ENCODE data around the gene SORL1.
A peak's percentile ranks its signal among the peaks of the same experiment; 100 is the strongest.
"Not testable (repeated sequence)": the region's sequence is repeated elsewhere in the genome, so short reads cannot be mapped to it uniquely, and the experiment has no call there.

The SORL1 gene

GRCh38 chr11:121625777-121626506 is 173.8 kb downstream of the SORL1 start:
- no peaks in the 10 kb centered on the region for H3K4me1 Mint-ChIP-seq
- H3K36me3 Mint-ChIP-seq = peaks cover 96% of the 10 kb centered on the region
- H3K27ac Mint-ChIP-seq = peak overlapping the region; percentile 60
- DNase-seq (ENCODE audit: low spot score in 2 of 2) = no peak
- H3K4me3 Mint-ChIP-seq = no peak overlapping the region
- ATAC-seq = no peak
- no peaks in the 10 kb centered on the region for H3K9me3 Mint-ChIP-seq

- Mint-ChIP-seq H3K4me3 (no peak overlapping the region), H3K9me3 (no peaks in the 10 kb centered on the region), H3K36me3 (peaks cover 96% of the 10 kb centered on the region), H3K4me1 (no peaks in the 10 kb centered on the region), H3K27ac (peak overlapping the region; percentile 60)
- DNase-seq (ENCODE audit: low spot score in 2 of 2) (no peak), ATAC-seq (no peak)
Measured at GRCh38 chr11:121626507-121626875, 174.4 kb downstream of the SORL1 start.

DNA sequence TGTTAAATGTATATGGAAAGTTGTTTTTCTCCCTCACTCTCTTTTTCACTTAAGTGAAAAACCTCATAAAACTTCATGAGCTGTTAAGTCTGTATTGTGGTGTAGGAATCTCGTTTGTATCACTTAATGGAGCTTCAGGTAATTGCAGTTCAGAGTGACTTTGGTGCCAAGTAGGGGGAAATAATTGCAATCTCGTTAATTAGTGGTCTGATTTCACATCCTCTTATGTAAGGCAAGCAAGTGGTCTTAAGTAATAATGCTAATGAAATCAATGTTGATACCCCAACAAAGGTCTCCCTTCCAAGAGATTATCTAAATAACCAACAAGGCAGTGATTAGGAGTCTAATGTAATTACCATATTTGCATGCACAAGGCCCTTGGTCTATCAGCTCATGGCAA is 174.9 kb downstream of the SORL1 start:
- DNase-seq (ENCODE audit: low spot score in 2 of 2) (no peak), ATAC-seq (no peak)
- Mint-ChIP-seq H3K4me3 (no peak overlapping the region), H3K27ac (peak overlapping the region; percentile 60), H3K9me3 (no peaks in the 10 kb centered on the region), H3K4me1 (no peaks in the 10 kb centered on the region), H3K36me3 (peaks cover 96% of the 10 kb centered on the region)

DNA sequence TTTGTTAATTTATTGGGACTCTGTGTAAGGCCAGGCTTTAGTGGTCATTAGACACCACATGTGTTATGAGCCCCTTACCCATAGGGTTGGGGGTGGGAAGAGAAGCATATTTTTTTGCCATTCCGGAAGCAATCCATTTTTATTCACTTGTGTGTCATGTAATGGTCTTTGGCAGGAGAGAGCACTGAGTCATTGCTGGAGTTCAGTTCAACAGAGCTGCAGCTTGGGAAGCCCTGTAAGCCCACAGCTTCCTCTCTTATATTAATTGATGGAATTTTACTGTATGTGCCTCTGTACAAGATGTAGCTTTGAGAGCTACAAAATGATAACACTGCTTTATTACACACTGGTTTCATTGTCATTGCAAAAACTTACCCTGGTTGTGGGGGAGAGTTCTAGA is 177.9 kb downstream of the SORL1 start:
- H3K9me3 Mint-ChIP-seq = no peaks in the 10 kb centered on the region
- peaks cover 85% of the 10 kb centered on the region for H3K36me3 Mint-ChIP-seq
- no peak overlapping the region for H3K4me3 Mint-ChIP-seq
- ATAC-seq = no peak
- peak overlapping the region; percentile 15 for H3K27ac Mint-ChIP-seq
- DNase-seq (ENCODE audit: low spot score in 2 of 2) = no peak
- H3K4me1 Mint-ChIP-seq = no peaks in the 10 kb centered on the region

GRCh38 chr11:121631456-121631855 is 179.3 kb downstream of the SORL1 start:
- DNase-seq (ENCODE audit: low spot score in 2 of 2) = no peak
- Mint-ChIP-seq H3K4me1 (no peaks in the 10 kb centered on the region), H3K36me3 (peaks cover 70% of the 10 kb centered on the region), H3K9me3 (no peaks in the 10 kb centered on the region), H3K27ac (no peak overlapping the region), H3K4me3 (no peak overlapping the region)
- ATAC-seq = no peak

- no peak overlapping the region for H3K4me3 Mint-ChIP-seq
- peaks cover 44% of the 10 kb centered on the region for H3K36me3 Mint-ChIP-seq
- H3K4me1 Mint-ChIP-seq = no peaks in the 10 kb centered on the region
- DNase-seq (ENCODE audit: low spot score in 2 of 2) (no peak), ATAC-seq (no peak)
- no peaks in the 10 kb centered on the region for H3K9me3 Mint-ChIP-seq
- H3K27ac Mint-ChIP-seq = peak overlapping the region; percentile 37
Measured at GRCh38 chr11:121634273-121634672, 182.2 kb downstream of the SORL1 start.

GRCh38 chr11:121634889-121635288 is 182.8 kb downstream of the SORL1 start:
- H3K36me3 Mint-ChIP-seq = peaks cover 38% of the 10 kb centered on the region
- no peak for ATAC-seq
- no peak overlapping the region for H3K4me3 Mint-ChIP-seq
- no peaks in the 10 kb centered on the region for H3K4me1 Mint-ChIP-seq
- no peak for DNase-seq (ENCODE audit: low spot score in 2 of 2)
- no peaks in the 10 kb centered on the region for H3K9me3 Mint-ChIP-seq
- peak overlapping the region; percentile 37 for H3K27ac Mint-ChIP-seq

DNA sequence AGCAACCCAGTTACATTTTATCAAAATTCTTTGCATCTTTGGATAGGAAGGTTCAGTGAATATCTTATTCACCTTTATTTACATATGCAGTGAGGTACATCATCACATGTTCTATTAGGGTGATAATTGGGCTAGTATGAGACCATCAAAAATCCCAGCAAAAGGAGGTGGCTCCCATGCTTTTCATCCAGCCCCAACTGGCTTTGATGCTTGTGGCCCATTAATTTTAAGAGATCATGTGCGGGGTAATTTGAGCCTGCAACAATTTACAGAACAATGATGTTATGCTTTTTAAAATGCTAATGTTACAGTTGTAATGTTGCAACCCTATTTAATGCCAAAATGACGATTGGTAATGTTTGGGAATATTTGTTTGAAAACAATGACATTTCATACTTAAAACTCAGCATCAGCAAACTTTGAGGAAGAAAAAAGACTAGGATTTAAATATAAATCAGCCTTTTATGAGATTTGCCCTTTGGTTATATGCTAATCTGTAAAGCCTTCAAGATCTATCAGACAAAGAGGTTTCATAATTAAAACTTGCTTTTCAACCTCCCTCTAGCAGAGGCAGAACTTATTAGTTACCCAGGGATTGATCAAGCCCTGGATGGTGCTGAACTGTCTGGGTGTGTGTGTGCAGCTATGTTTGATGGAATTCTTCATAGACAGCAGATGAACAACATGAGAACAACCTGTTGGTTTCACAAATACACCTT is 184.1 kb downstream of the SORL1 start:
- peaks cover 24% of the 10 kb centered on the region for H3K36me3 Mint-ChIP-seq
- DNase-seq (ENCODE audit: low spot score in 2 of 2) = no peak
- no peak for ATAC-seq
- no peak overlapping the region for H3K4me3 Mint-ChIP-seq
- H3K4me1 Mint-ChIP-seq = no peaks in the 10 kb centered on the region
- H3K27ac Mint-ChIP-seq = no peak overlapping the region
- H3K9me3 Mint-ChIP-seq = no peaks in the 10 kb centered on the region

DNA sequence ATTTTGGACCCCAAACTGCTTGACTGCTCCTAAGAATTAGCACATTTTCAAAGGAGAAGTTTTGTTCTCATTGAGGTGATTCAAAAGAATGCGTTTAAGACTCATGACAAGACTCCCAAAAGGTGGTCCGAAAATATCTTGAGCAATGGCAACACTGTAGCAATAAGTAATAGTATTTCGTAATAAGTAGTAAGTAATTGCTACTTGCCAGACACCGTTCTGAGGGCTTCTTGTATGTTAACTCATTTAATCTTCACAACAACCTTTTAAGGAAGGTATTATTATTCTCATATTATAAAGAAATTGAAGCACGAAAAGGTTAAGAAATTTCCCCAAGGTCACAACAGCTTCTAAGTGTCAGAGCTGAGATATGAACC is 184.7 kb downstream of the SORL1 start:
- no peak for ATAC-seq
- H3K27ac Mint-ChIP-seq = no peak overlapping the region
- no peak overlapping the region for H3K4me3 Mint-ChIP-seq

GRCh38 chr11:121637587-121637986 is 185.5 kb downstream of the SORL1 start:
- not testable (repeated sequence) for ATAC-seq; H3K4me3 Mint-ChIP-seq; H3K4me1 Mint-ChIP-seq; H3K27ac Mint-ChIP-seq; DNase-seq (ENCODE audit: low spot score in 2 of 2); H3K9me3 Mint-ChIP-seq
- H3K36me3 Mint-ChIP-seq = peaks cover 13% of the 10 kb centered on the region

More for the DNA sequence above, 184.7 kb downstream of the SORL1 start:
- peaks cover 19% of the 10 kb centered on the region for H3K36me3 Mint-ChIP-seq
- H3K9me3 Mint-ChIP-seq = no peaks in the 10 kb centered on the region
- H3K4me1 Mint-ChIP-seq = no peaks in the 10 kb centered on the region
- no peak for DNase-seq (ENCODE audit: low spot score in 2 of 2)

DNA sequence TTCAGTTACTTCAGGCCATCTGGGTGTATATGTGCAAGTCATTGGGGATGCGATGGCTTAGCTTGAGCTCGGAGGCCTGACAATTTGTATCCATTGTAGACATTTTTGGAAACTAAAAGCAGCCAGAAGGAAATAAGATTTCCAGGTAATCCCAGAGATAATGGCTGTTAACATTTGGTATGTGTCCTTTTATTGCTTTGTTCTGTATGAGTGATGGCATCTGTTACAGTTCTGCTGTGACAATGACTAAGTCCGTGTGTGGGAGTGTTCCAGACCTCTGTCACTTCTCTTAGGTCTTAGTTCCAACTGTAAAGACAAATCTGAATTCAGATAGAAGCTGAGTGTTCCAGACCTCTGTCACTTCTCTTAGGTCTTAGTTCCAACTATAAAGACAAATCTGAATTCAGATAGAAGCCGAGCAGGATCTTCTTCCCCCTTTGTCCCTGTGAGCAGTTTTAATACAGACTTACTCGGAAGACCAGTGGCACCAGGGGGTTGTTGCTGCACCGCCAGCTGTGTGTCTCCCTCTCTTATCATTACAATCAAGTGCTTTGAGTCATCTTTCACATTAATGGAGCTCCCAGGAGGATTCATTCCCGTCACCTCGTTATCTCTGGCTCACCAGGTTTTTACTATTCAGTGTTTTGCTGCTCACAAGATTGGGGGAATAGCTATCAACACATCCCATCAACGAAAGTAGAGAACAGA is 191.5 kb downstream of the SORL1 start:
- Mint-ChIP-seq H3K36me3 (no peaks in the 10 kb centered on the region), H3K4me1 (peaks cover 12% of the 10 kb centered on the region), H3K9me3 (no peaks in the 10 kb centered on the region), H3K4me3 (no peak overlapping the region), H3K27ac (no peak overlapping the region)
- ATAC-seq (peak; percentile 68), DNase-seq (ENCODE audit: low spot score in 2 of 2) (no peak)

DNA sequence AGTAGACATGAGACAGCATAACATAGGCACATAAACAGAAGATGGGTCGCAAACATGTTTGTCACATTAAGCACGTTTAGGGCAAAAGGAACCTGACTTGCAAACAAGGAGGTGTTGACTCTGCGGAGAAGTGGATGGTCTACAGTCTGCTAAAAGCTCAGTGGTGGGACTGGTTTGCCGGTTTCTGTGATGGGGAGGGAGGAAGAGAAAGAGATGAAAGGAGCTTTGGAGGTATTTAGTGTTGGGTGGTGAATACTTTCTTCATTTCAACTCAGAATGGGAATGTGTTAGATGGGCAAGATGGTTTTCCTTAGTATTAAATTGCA is 192.0 kb downstream of the SORL1 start:
- H3K36me3 Mint-ChIP-seq = no peaks in the 10 kb centered on the region
- no peaks in the 10 kb centered on the region for H3K9me3 Mint-ChIP-seq

GRCh38 chr11:121645001-121645400 is 192.9 kb downstream of the SORL1 start:
- DNase-seq (ENCODE audit: low spot score in 2 of 2) (no peak), ATAC-seq (no peak)
- H3K4me3 Mint-ChIP-seq = no peak overlapping the region
- H3K36me3 Mint-ChIP-seq = no peaks in the 10 kb centered on the region
- H3K4me1 Mint-ChIP-seq = peaks cover 20% of the 10 kb centered on the region
- H3K27ac Mint-ChIP-seq = no peak overlapping the region
- H3K9me3 Mint-ChIP-seq = no peaks in the 10 kb centered on the region

More for the DNA sequence above, 192.0 kb downstream of the SORL1 start:
- no peak overlapping the region for H3K4me3 Mint-ChIP-seq
- ATAC-seq (no peak), DNase-seq (ENCODE audit: low spot score in 2 of 2) (no peak)
- H3K27ac Mint-ChIP-seq = no peak overlapping the region
- H3K4me1 Mint-ChIP-seq = peaks cover 12% of the 10 kb centered on the region

DNA sequence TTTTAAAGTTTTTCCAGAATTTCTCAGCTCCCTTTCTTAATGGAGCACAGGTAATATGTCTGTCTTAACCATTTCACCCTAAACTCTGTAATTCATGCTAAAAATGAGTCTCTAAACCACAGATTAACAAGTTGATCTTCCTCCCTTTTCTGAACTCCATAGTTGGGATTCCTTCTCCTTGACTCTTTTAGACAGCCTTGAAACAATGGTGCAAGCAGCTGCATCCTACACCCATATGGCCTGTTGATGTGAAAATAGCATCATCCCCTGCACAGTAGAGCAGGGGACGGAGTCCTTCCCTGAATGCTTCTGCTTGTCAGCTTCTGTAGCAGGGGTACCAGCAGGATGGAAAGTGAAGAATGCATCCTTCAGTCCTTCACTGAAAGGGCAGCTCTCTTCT is 193.5 kb downstream of the SORL1 start:
- ATAC-seq = no peak
- DNase-seq (ENCODE audit: low spot score in 2 of 2) = no peak
- Mint-ChIP-seq H3K9me3 (no peaks in the 10 kb centered on the region), H3K4me1 (peaks cover 25% of the 10 kb centered on the region), H3K36me3 (no peaks in the 10 kb centered on the region), H3K4me3 (no peak overlapping the region), H3K27ac (no peak overlapping the region)

- no peak for ATAC-seq
- no peaks in the 10 kb centered on the region for H3K9me3 Mint-ChIP-seq
- DNase-seq (ENCODE audit: low spot score in 2 of 2) = no peak
- H3K27ac Mint-ChIP-seq = no peak overlapping the region
- peaks cover 31% of the 10 kb centered on the region for H3K4me1 Mint-ChIP-seq
- no peaks in the 10 kb centered on the region for H3K36me3 Mint-ChIP-seq
- H3K4me3 Mint-ChIP-seq = no peak overlapping the region
Measured at GRCh38 chr11:121648306-121648705, 196.2 kb downstream of the SORL1 start.

- H3K36me3 Mint-ChIP-seq = no peaks in the 10 kb centered on the region
- peak overlapping the region; percentile 67 for H3K27ac Mint-ChIP-seq
- H3K4me3 Mint-ChIP-seq = peak overlapping the region; percentile 50
- ATAC-seq (no peak), DNase-seq (ENCODE audit: low spot score in 2 of 2) (no peak)
- peaks cover 31% of the 10 kb centered on the region for H3K4me1 Mint-ChIP-seq
- no peaks in the 10 kb centered on the region for H3K9me3 Mint-ChIP-seq
Measured at GRCh38 chr11:121649798-121650197, 197.7 kb downstream of the SORL1 start.

Data from stimulated activated effector memory CD8-positive, alpha-beta T cell treated with anti-CD3 and anti-CD28 coated beads, Interleukin-12 subunit alpha, Interleukin-12 subunit beta, amount 100 ng/mL, for 72 hours (primary cell).